GM13977 (cell line): ENCODE measurements around the gene CFAP61.

Source experiments
- DNase-seq: peaks from one replicate; pipeline ENCODE4 v3.0.0; 2012; ENCODE audit warnings: low spot score
- in situ Hi-C: fragments of 300-500 bp; cut with MboI; formaldehyde crosslinking; loops from one replicate; pipeline ENCODE4 v1.12.0; 2022; ENCODE audit warnings: low sequenced_read_pairs, low pct_unique_long_range_greater_than_20kb, mixed read lengths, inconsistent platforms; ENCODE audit not compliant: unreplicated experiment
- TF ChIP-seq, protein P1 (sequence below): IDR thresholded peaks from 2 replicates; pipeline ENCODE4 v1.5.1; 2012; ENCODE audit warnings: mild to moderate bottlenecking, control low read depth; ENCODE audit not compliant: insufficient read depth; ENCODE audit errors: extremely low read depth, missing control alignments

Gene CFAP61

DNA sequence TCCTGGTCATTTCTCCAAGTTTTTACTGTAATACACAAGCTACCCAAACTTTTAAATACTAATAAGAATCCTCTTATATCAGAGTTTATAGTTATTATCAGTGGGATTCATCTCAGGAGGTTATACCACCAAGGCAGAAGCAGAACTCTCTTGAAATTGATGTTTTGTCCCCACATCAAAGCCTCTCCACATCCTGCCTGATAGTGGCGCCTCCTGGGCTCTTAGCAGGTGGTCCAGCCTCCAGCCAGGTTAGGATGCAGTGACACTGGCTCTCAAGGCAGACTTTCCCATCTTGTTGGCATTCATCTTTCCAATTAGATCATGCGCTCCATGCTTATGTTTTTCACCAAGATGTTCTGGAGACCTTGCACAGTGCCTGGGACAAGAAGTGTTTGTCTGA lies 233.7 kb downstream of the CFAP61 start:
- TF ChIP-seq, protein P1, sequence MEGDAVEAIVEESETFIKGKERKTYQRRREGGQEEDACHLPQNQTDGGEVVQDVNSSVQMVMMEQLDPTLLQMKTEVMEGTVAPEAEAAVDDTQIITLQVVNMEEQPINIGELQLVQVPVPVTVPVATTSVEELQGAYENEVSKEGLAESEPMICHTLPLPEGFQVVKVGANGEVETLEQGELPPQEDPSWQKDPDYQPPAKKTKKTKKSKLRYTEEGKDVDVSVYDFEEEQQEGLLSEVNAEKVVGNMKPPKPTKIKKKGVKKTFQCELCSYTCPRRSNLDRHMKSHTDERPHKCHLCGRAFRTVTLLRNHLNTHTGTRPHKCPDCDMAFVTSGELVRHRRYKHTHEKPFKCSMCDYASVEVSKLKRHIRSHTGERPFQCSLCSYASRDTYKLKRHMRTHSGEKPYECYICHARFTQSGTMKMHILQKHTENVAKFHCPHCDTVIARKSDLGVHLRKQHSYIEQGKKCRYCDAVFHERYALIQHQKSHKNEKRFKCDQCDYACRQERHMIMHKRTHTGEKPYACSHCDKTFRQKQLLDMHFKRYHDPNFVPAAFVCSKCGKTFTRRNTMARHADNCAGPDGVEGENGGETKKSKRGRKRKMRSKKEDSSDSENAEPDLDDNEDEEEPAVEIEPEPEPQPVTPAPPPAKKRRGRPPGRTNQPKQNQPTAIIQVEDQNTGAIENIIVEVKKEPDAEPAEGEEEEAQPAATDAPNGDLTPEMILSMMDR: no peak
- DNase-seq: no peak
- in situ Hi-C loops: no loop called here

DNA sequence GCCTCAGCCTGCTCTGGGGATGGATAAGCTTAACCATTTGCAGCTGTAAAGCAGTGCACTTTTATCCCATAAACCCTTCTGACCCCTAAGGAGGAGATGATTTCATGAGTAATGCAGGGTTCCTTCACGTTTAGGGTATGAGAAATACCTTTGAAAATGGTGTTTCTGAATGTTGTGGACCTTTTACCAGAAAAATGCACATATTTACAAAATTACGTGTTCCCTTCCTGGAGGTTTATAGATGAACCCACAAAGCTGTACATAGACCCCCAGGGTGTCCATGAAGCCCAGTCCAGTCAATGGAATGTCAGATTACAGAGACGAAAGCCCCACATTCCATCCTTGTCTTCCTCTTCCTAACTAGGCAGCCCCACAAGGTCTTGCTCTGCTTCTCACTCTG lies 237.0 kb downstream of the CFAP61 start:
- in situ Hi-C loops: no loop called here
- DNase-seq: no peak
- TF ChIP-seq, protein P1: no peak

DNA sequence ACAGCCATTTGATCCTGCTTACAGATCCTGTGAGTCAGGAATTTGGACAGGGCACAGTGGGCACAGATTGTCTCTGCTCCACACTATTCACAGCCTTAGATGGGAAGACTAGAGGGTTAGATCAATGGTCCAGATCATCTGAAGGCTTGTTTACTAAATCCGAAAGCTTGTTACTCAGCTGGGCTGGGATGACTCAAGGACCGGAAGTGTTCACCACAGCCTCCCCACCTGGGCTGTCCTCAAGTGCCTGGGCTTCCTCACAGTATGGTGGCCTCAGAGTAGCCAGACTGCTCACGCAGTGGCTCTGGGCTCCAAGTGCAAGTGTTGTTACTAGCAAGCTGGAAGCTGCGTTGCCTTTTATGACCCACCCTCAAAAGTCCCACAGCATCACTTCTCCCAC lies 240.1 kb downstream of the CFAP61 start:
- TF ChIP-seq, protein P1: no peak

DNA sequence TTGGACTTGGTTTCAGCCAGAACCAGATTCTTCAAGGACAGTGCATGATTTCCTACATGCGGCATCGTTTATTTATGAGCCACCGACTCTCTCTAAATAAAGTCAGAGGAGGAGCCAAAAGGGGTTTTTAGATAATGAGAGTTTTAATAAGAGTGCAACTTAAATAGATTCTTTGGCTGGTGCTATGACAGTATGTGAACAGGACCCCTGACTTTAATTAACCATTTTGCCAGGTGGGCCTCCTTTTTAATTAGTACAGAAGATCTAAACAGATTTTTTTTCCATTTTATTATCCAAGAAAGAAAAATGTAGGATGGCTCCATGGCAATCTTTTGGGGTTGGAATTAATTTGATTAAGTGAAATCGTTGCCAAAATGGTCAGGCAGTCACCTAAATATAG lies 240.8 kb downstream of the CFAP61 start:
- DNase-seq: no peak
- in situ Hi-C loops: no loop called here
- TF ChIP-seq, protein P1: no peak

More for the DNA sequence above, 240.1 kb downstream of the CFAP61 start:
- in situ Hi-C loops: no loop called here
- DNase-seq: no peak

DNA sequence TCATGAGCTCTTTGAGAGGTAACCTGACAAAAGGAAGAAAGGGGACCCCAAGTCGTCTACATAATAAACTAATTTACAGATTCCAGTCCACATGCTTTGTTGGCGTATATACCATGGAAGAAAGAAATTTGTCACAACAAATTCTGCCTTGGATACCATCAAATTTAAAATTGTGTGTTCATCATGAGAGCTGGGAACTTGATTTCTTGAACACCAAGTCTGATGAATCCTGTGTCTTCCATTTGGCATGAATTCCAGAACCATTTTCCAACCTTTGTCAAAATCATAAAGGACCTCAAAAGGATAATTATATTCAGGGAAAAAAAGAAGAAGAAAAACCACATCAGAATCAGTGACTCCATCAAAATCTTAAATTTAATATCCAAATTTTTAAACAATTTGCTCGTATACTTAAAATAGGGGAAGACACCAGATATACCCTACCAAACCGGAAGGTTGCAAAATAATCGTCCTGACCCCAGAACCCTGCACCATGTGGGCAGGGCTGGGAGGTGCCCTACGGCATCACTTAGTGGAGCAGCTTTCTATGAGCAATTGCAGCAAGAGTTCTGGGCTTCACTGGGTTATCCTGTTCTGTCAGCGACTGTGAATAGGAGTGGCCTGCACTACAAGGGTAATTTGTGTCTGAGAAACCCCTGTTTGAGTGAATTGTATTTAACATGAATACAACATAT lies 241.5 kb downstream of the CFAP61 start:
- TF ChIP-seq, protein P1: no peak
- in situ Hi-C loops: no loop called here
- no peak for DNase-seq

DNA sequence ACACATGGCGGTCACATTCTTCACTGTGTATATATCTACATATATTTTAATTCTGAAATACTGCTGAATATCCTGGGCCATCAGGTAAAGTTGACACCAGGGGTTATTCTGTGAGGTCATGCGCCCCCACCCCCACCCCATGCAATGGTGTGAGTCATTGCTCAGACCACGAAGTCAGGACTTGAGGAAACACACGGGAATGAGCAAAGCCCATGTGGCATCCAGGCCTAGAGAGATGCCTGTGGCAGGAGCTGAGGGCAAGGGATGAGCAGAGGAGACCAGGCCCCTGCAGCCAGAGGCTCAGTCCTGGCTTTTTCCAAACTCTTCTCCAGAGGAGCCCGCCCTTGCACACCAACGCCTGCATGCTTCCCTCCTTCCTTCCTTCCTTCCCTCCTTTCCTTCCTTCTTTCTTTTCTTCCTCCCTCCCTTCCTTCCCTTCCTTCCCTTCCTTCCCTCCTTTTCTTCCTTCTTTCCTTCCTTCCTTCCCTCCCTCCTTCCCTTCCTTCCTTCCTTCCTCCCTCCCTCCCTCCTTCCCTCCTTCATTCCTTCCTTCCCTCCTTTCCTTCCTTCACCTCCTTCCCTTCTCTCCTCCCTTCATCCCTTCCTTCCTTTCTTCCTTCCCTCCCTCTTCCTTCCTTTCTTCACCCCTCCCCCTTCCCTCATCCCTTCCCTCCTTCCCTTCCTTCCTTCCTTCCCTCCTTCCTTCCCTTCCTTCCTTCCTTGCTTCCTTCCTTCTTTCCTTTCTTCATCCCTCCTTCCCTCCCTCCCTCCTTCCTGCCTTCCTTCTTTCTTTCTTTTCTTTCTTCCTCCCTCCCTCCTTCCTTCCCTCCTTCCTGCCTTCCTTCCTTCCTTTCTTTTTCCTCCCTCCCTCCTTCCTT lies 243.5 kb downstream of the CFAP61 start:
- DNase-seq: no peak
- TF ChIP-seq, protein P1: no peak
- in situ Hi-C loops: no loop called here
